Measurements from ENCODE around the gene COQ8A. TPM values are rescaled to one million over a fixed set of nuclear protein-coding genes. Genes with fewer than 3 reads are reported as not detected.
A peak's percentile ranks its signal among the peaks of the same experiment; 100 is the strongest.

The COQ8A gene
- total RNA-seq, 1 donor: 8.4 TPM

DNA sequence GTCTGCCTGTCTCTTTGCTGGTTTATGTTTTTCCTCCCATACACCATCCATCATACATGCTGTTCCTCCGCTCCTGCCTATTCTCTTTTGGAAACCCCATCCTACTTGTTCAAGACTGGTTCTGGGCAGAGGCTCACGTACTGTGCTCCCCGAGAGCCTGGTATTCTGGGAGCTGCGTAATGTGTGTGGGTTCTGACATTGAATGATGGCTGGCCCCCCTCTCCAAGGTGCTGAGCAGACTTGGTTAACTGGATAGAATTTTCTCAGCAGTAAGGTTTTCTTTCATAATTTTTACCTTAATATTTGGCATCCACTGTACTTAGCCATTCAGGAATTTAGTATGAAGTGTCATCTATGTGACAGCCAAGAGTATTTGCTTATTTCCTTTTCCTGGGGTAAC is 26.6 kb downstream of the COQ8A start:
- TF ChIP-seq, protein P1, sequence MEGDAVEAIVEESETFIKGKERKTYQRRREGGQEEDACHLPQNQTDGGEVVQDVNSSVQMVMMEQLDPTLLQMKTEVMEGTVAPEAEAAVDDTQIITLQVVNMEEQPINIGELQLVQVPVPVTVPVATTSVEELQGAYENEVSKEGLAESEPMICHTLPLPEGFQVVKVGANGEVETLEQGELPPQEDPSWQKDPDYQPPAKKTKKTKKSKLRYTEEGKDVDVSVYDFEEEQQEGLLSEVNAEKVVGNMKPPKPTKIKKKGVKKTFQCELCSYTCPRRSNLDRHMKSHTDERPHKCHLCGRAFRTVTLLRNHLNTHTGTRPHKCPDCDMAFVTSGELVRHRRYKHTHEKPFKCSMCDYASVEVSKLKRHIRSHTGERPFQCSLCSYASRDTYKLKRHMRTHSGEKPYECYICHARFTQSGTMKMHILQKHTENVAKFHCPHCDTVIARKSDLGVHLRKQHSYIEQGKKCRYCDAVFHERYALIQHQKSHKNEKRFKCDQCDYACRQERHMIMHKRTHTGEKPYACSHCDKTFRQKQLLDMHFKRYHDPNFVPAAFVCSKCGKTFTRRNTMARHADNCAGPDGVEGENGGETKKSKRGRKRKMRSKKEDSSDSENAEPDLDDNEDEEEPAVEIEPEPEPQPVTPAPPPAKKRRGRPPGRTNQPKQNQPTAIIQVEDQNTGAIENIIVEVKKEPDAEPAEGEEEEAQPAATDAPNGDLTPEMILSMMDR (IDR thresholded peaks at IDR 0.05; ENCODE audit: insufficient read depth, low read length): no peak
- no peak overlapping the region for H3K4me3 ChIP-seq (ENCODE audit: low read depth, low read length)
- no peak for DNase-seq (ENCODE audit: low read depth)

- TF ChIP-seq, protein P1 (IDR thresholded peaks at IDR 0.05; ENCODE audit: insufficient read depth, low read length): no peak
- no peak overlapping the region for H3K4me3 ChIP-seq (ENCODE audit: low read depth, low read length)
- no peak for DNase-seq (ENCODE audit: low read depth)
Measured at GRCh38 chr1:226967665-226968064, 27.6 kb downstream of the COQ8A start.

DNA sequence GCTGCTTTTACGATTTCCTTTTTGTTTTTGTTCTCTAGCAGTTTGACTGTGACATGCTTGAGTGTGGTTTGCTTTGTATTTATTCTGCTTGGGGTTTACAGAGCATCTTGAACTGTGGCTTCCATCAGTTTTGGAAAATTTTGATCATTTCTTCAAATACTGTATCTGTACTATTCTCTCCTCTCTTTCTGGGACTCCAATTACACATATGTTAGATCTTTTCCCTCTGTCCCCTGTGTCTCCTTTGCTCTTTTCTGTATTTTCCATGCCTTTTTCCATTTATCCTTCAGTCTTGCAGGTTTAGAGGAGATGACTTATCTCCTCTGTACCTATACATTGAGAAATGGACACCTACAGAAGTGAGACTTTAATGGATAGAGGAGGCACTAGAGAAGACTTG is 31.7 kb downstream of the COQ8A start:
- TF ChIP-seq, protein P1 (IDR thresholded peaks at IDR 0.05; ENCODE audit: insufficient read depth, low read length): no peak
- H3K4me3 ChIP-seq (ENCODE audit: low read depth, low read length): no peak overlapping the region
- DNase-seq (ENCODE audit: low read depth): no peak

GRCh38 chr1:226972931-226973330 is 32.8 kb downstream of the COQ8A start:
- no peak for DNase-seq (ENCODE audit: low read depth)
- H3K4me3 ChIP-seq (ENCODE audit: low read depth, low read length): no peak overlapping the region
- TF ChIP-seq, protein P1 (IDR thresholded peaks at IDR 0.05; ENCODE audit: insufficient read depth, low read length): no peak

GRCh38 chr1:226973371-226973897 is 33.3 kb downstream of the COQ8A start:
- TF ChIP-seq, protein P1 (IDR thresholded peaks at IDR 0.05; ENCODE audit: insufficient read depth, low read length): no peak
- no peak overlapping the region for H3K4me3 ChIP-seq (ENCODE audit: low read depth, low read length)
- peak; percentile 48 for DNase-seq (ENCODE audit: low read depth)

- DNase-seq (ENCODE audit: low read depth): peak; percentile 62
- no peak overlapping the region for H3K4me3 ChIP-seq (ENCODE audit: low read depth, low read length)
- TF ChIP-seq, protein P1 (IDR thresholded peaks at IDR 0.05; ENCODE audit: insufficient read depth, low read length): no peak
Measured at GRCh38 chr1:226973898-226974543, 33.9 kb downstream of the COQ8A start.

Data from fibroblast of the aortic adventitia (primary cell).